Adipose tissue (tissue), 3 donors: Measurements from ENCODE around the gene TRAPPC2B. TPM values are rescaled to one million over a fixed set of nuclear protein-coding genes. Genes with fewer than 3 reads are reported as not detected.

Experiments
- polyA plus RNA-seq, 3 donors: library from polyadenylated mRNA; stranded (reverse); fragments of 200-250 nt; gene quantifications; one replicate each; pipeline ENCODE4 v1.2.3, GENCODE V29; 2013
- donor health status: healthy with polysubstance abuse.
- donor health status: Bipolar disorder and iron deficiency.
- donor health status: healthy.

Gene TRAPPC2B
- polyA plus RNA-seq, 3 donors = 8.9 to 23.1 (median 14.0) TPM

Other genes starting within 250 kb of the TRAPPC2B start
- gene USP29, start 243.6 kb upstream of the TRAPPC2B start, polyA plus RNA-seq = not detected
- gene ZIM3, start 218.3 kb upstream of the TRAPPC2B start, polyA plus RNA-seq = not detected
- gene DUXA, start 196.1 kb upstream of the TRAPPC2B start, polyA plus RNA-seq = not detected
- 10 to 100 TPM in 1 of 3 donors, 1 to 10 TPM in 2; 2.7 to 12.6 (median 4.6) TPM for gene ZNF264, start 172.1 kb upstream of the TRAPPC2B start, polyA plus RNA-seq
- 1 to 10 TPM in 1 of 3 donors, under 1 TPM in 2; 0.36 to 2.0 (median 0.94) TPM for gene AURKC, start 132.5 kb upstream of the TRAPPC2B start, polyA plus RNA-seq
- gene ZNF805, start 122.9 kb upstream of the TRAPPC2B start, polyA plus RNA-seq = 1 to 10 TPM in 2 of 3 donors, under 1 TPM in 1; 0.90 to 1.4 (median 1.1) TPM
- 1 to 10 TPM in 2 of 3 donors, under 1 TPM in 1; 0.39 to 3.0 (median 1.9) TPM for gene ZNF460, start 83.1 kb upstream of the TRAPPC2B start, polyA plus RNA-seq
- gene ZNF543, start 43.1 kb upstream of the TRAPPC2B start, polyA plus RNA-seq = 1 to 10 TPM in 1 of 3 donors, under 1 TPM in 2; 0.63 to 1.6 (median 0.97) TPM
- gene ZNF304, start 12.3 kb upstream of the TRAPPC2B start, polyA plus RNA-seq = 1 to 10 TPM; 1.7 to 2.3 (median 1.8) TPM
- 1 to 10 TPM in 1 of 3 donors, under 1 TPM in 2; 0.54 to 1.1 (median 0.72) TPM for gene ZNF547, start within 50 bp of the TRAPPC2B start, polyA plus RNA-seq
- gene ZNF548, start 26.3 kb downstream of the TRAPPC2B start, polyA plus RNA-seq = 1 to 10 TPM; 3.9 to 6.1 (median 6.1) TPM
- gene ZNF17, start 47.6 kb downstream of the TRAPPC2B start, polyA plus RNA-seq = 1 to 10 TPM; 2.0 to 3.1 (median 2.2) TPM
- 1 to 10 TPM; 1.8 to 7.4 (median 7.0) TPM for gene ZNF749, start 71.8 kb downstream of the TRAPPC2B start, polyA plus RNA-seq
- gene VN1R1, start 93.6 kb downstream of the TRAPPC2B start, polyA plus RNA-seq = under 1 TPM in 2 of 3 donors, not detected in 1; 0.16 to 0.23 TPM
- 1 to 10 TPM; 1.1 to 2.1 (median 1.8) TPM for gene ZNF772, start 114.0 kb downstream of the TRAPPC2B start, polyA plus RNA-seq
- 1 to 10 TPM; 2.8 to 3.6 (median 3.0) TPM for gene ZNF419, start 124.2 kb downstream of the TRAPPC2B start, polyA plus RNA-seq
- gene ZNF773, start 136.4 kb downstream of the TRAPPC2B start, polyA plus RNA-seq = 1 to 10 TPM; 2.1 to 3.3 (median 3.2) TPM
- 1 to 10 TPM; 1.2 to 1.9 (median 1.3) TPM for gene ZNF549, start 163.8 kb downstream of the TRAPPC2B start, polyA plus RNA-seq
- 1 to 10 TPM; 1.5 to 3.2 (median 2.6) TPM for gene ZNF550, start 196.3 kb downstream of the TRAPPC2B start, polyA plus RNA-seq
- gene ZNF416, start 215.4 kb downstream of the TRAPPC2B start, polyA plus RNA-seq = 1 to 10 TPM in 2 of 3 donors, under 1 TPM in 1; 0.90 to 2.0 (median 1.2) TPM
- gene ZIK1, start 220.6 kb downstream of the TRAPPC2B start, polyA plus RNA-seq = 1 to 10 TPM in 2 of 3 donors, under 1 TPM in 1; 0.45 to 1.3 (median 1.2) TPM
- 1 to 10 TPM in 2 of 3 donors, under 1 TPM in 1; 0.94 to 1.9 (median 1.0) TPM for gene ZNF530, start 236.3 kb downstream of the TRAPPC2B start, polyA plus RNA-seq